ENCODE measurements around the gene OR51B5.

Gene OR51B5, protein sequence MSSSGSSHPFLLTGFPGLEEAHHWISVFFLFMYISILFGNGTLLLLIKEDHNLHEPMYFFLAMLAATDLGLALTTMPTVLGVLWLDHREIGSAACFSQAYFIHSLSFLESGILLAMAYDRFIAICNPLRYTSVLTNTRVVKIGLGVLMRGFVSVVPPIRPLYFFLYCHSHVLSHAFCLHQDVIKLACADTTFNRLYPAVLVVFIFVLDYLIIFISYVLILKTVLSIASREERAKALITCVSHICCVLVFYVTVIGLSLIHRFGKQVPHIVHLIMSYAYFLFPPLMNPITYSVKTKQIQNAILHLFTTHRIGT

GRCh38 chr11:5343474-5344335 lies at the start of gene OR51B5:
Gene OR51B5, minus strand, starts transcription at chr11:5343524. Its CDS starts 0 bp downstream, at chr11:5343524.
- no peak for DNase-seq (ENCODE audit: extremely low spot score)
- no peak for TF ChIP-seq CTCF (IDR thresholded peaks at IDR 0.05; ENCODE audit: control extremely low read depth, extremely low read depth, low read depth, missing control alignments)
- CTCF ChIA-PET, result interaction anchor here (1.9 kb wide), 1 partner anchor 8 kb away, joined by 5 read pairs; the partner anchor contains the start of gene OR51B6
- POLR2A ChIA-PET, result no interaction called here

GRCh38 chr11:5390210-5390609 lies 46.9 kb upstream of the OR51B5 start:
- ChIA-PET POLR2A (no interaction called here), CTCF (no interaction called here)
- no peak for TF ChIP-seq CTCF (IDR thresholded peaks at IDR 0.05; ENCODE audit: control extremely low read depth, extremely low read depth, low read depth, missing control alignments)
- no peak for DNase-seq (ENCODE audit: extremely low spot score)

DNA sequence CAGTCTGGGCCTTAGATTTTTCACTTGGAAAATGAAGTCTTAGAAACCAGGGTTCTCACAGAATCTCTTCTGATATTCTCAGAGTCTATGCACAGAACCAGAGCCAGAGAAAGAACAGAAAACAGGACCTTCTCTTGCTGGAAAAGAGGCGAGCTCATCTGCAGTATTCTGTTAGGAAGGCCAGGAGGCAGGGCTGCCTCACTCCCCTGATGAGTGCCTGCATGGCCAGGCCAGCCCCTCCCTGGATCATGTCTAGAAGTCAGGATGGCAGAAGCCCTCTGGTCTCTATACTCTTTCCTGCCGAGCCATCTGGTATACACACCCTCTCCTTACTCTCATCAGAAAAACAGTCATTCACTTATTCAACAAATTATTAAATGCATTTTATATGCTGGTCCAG lies 41.0 kb upstream of the OR51B5 start:
- POLR2A ChIA-PET, result no interaction called here
- no peak for TF ChIP-seq CTCF (IDR thresholded peaks at IDR 0.05; ENCODE audit: control extremely low read depth, extremely low read depth, low read depth, missing control alignments)
- CTCF ChIA-PET, result no interaction called here

GRCh38 chr11:5383576-5383975 lies 40.3 kb upstream of the OR51B5 start, which contains the start of gene OR51M1:
Gene OR51M1, plus strand, starts transcription at chr11:5383812. Its CDS starts 5,587 bp downstream, at chr11:5389399.
- ChIA-PET CTCF (interaction anchor here (4.7 kb wide), 1 partner anchor 12 kb away, joined by 25 read pairs; no protein-coding TSS in a partner anchor), POLR2A (no interaction called here)
- TF ChIP-seq CTCF (IDR thresholded peaks at IDR 0.05; ENCODE audit: control extremely low read depth, extremely low read depth, low read depth, missing control alignments), result no peak
- no peak for DNase-seq (ENCODE audit: extremely low spot score)

More for the DNA sequence above, 41.0 kb upstream of the OR51B5 start:
- DNase-seq (ENCODE audit: extremely low spot score), result no peak

- ChIA-PET CTCF (interaction anchor here (1.0 to 4.7 kb wide), 7 partner anchors 9 to 256 kb away, joined by 3 to 25 read pairs (median 4); no protein-coding TSS in a partner anchor), POLR2A (no interaction called here)
These were observed 37.5 kb upstream of the OR51B5 start for GRCh38 chr11:5380740-5381342.

More at GRCh38 chr11:5380740-5381342, 37.5 kb upstream of the OR51B5 start:
- TF ChIP-seq CTCF (IDR thresholded peaks at IDR 0.05; ENCODE audit: control extremely low read depth, extremely low read depth, low read depth, missing control alignments), result peak; percentile 56
- peak; percentile 46 for DNase-seq (ENCODE audit: extremely low spot score)
